HepG2 (cell line): ENCODE results near the gene NEURL1B. TPM values are rescaled to one million over a fixed set of nuclear protein-coding genes. Genes with fewer than 3 reads are reported as not detected.

ENCODE experiments used
- BATF2 ChIP-seq: sonication (generic); formaldehyde crosslinking; IDR thresholded peaks from 2 replicates; pipeline ENCODE4 v1.8.0; 2022; ENCODE audit warnings: mild to moderate bottlenecking, missing genetic modification reagents, moderate library complexity
- FOSL2 ChIP-seq: sonication (generic); formaldehyde crosslinking; IDR thresholded peaks from 2 replicates; pipeline ENCODE4 v1.4.0; 2020; ENCODE audit warnings: missing genetic modification reagents
- FOXK2 ChIP-seq: fragments of 450-650 bp; IDR thresholded peaks from 2 replicates; pipeline ENCODE4 v1.6.1; 2016
- KDM2A ChIP-seq: sonication (generic); formaldehyde crosslinking; IDR thresholded peaks from 2 replicates; pipeline ENCODE4 v1.4.0; 2020; ENCODE audit warnings: low read depth, missing genetic modification reagents, borderline replicate concordance
- RAD51 ChIP-seq: fragments of 450-650 bp; IDR thresholded peaks from 2 replicates; pipeline ENCODE4 v1.6.1; 2016; ENCODE audit warnings: borderline replicate concordance
- RBAK ChIP-seq: sonication (generic); formaldehyde crosslinking; IDR thresholded peaks from 2 replicates; pipeline ENCODE4 v1.5.1; 2020; ENCODE audit warnings: mild to moderate bottlenecking, missing genetic modification reagents
- SRSF9 ChIP-seq: fragments of 200-400 bp; formaldehyde crosslinking; IDR thresholded peaks from 2 replicates; pipeline ENCODE4 v1.6.1; 2018; ENCODE audit warnings: borderline replicate concordance, mild to moderate bottlenecking, low read depth, low read length; ENCODE audit not compliant: insufficient read depth, poor library complexity, severe bottlenecking
- ZFP91 ChIP-seq: sonication (generic); formaldehyde crosslinking; IDR thresholded peaks from 2 replicates; pipeline ENCODE4 v1.9.0; 2022; ENCODE audit warnings: missing genetic modification reagents, mild to moderate bottlenecking, borderline replicate concordance
- ZKSCAN8 ChIP-seq: IDR thresholded peaks from 2 replicates; pipeline ENCODE4 v1.6.1; 2016; ENCODE audit warnings: borderline replicate concordance, missing genetic modification reagents, missing compliant biosample characterization
- ZNF207 ChIP-seq: fragments of 450-650 bp; IDR thresholded peaks from 2 replicates; pipeline ENCODE4 v1.6.1; 2016; ENCODE audit warnings: antibody characterized with exemption, borderline replicate concordance
- ZNF331 ChIP-seq: sonication (generic); formaldehyde crosslinking; IDR thresholded peaks from 2 replicates; pipeline ENCODE4 v1.4.0; 2020; ENCODE audit warnings: missing genetic modification reagents
- ZNF501 ChIP-seq: sonication (generic); formaldehyde crosslinking; IDR thresholded peaks from 2 replicates; pipeline ENCODE4 v1.5.1; 2020; ENCODE audit warnings: mild to moderate bottlenecking, moderate library complexity, missing genetic modification reagents
- ZNF713 ChIP-seq: sonication (generic); formaldehyde crosslinking; IDR thresholded peaks from 2 replicates; pipeline ENCODE4 v1.4.0; 2020; ENCODE audit warnings: mild to moderate bottlenecking, missing genetic modification reagents
- ZNF75D ChIP-seq: sonication (generic); formaldehyde crosslinking; IDR thresholded peaks from 2 replicates; pipeline ENCODE4 v1.8.1; 2023; ENCODE audit warnings: missing genetic modification reagents, mild to moderate bottlenecking, borderline replicate concordance
- ZNF776 ChIP-seq: sonication (generic); formaldehyde crosslinking; IDR thresholded peaks from 2 replicates; pipeline ENCODE4 v1.4.0; 2020; ENCODE audit warnings: mild to moderate bottlenecking, missing genetic modification reagents
- polyA plus RNA-seq, 8 experiments: library from polyadenylated mRNA; depleted of rRNA in 3 of 8; stranded (reverse) in 7 of 8; unstranded in 1 of 8; fragments of >200 nt; fragmentation: Illumina TruSeq in 4 of 8; extraction: Trizol in 4 of 8; gene quantifications; 2 replicates each; pipeline versions ENCODE4 v1.2.1 to v1.2.3, GENCODE V29; 2011 to 2016; ENCODE audit warnings: low read depth in 4 of 8, missing spikeins in 1 of 8, mixed read lengths in 1 of 8; ENCODE audit not compliant: insufficient read depth in 1 of 8
- total RNA-seq, 5 experiments: library from RNA; depleted of rRNA; stranded (reverse); fragments of >200 nt; fragmentation: Illumina TruSeq; extraction: Trizol; gene quantifications; 2 replicates each; pipeline ENCODE4 v1.2.3, GENCODE V29; 2016; ENCODE audit warnings: low read depth in 1 of 5
- TF ChIP-seq, protein P1 (sequence below): sonication (generic); formaldehyde crosslinking; IDR thresholded peaks from 2 replicates; pipeline ENCODE4 v1.4.0; 2020; ENCODE audit warnings: missing genetic modification reagents, borderline replicate concordance
- TF ChIP-seq, protein P2 (sequence below): sonication (generic); formaldehyde crosslinking; IDR thresholded peaks from 2 replicates; pipeline ENCODE4 v1.8.1; 2023; ENCODE audit warnings: mild to moderate bottlenecking, missing genetic modification reagents, borderline replicate concordance
- TF ChIP-seq, protein P3 (sequence below): sonication (generic); formaldehyde crosslinking; IDR thresholded peaks from 2 replicates; pipeline ENCODE4 v1.4.0; 2020; ENCODE audit warnings: missing genetic modification reagents
- TF ChIP-seq, protein P4 (sequence below): sonication (generic); formaldehyde crosslinking; IDR thresholded peaks from 2 replicates; pipeline ENCODE4 v1.5.0; 2020; ENCODE audit warnings: missing genetic modification reagents, mild to moderate bottlenecking, borderline replicate concordance

NEURL1B gene
- total and polyA plus RNA-seq, 2 of the 13 experiments (the other 11 are each of a cell fraction or from before 2014, with no cell fraction given), result 0.09 to 0.13 TPM

DNA sequence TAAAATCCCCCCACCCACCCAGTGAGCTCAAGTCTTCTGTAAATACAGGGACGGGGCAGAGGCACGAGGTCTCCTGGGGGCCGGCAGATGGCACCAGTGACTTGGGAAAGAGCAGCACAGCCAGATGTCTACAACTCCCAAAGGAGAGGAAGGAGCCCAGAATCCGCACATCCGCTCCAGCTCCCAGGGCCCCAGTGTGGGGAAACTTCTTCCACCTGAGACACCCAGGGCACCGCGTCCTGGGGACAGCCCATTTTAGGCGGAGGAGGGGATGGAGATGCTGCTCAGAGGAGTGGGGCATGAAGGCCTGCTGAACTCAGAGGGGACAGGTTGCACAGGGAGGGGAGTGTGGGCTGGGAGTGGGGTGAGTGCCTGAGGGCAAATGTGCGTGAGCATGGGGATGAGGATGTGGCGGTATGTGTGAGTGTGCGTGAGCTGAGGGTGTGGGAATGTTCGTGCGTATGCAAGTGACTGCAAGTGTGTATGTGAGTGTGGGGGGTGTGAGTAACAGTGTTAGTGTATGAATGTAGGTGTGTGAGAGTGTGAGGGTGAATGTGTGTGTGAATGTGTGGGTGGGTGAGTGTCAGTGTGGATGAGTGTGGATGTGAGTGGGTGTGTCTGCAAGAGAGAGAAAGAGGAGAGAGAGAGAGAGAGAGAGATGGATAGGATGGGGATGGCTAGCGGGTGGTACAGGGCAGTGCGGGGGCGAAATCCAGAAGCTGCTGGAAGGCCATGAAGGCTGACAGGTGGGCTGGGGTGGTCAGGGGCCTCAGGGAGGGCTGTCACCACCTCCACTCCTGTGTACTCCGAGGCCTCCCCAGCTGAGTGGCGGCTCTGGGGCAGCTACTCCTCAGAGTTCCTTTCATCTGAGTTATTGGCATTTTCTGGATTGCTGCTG is 66.5 kb downstream of the NEURL1B start (continued):
- 0 out of 2 replicates have a peak, but pooled peaks have one; percentile 23 for TF ChIP-seq ZNF501
- TF ChIP-seq ZNF75D (CRISPR knock-in tag), result no peak
- TF ChIP-seq ZNF207, result no peak
- TF ChIP-seq ZNF331 (CRISPR knock-in tag), result no peak
- TF ChIP-seq BATF2 (CRISPR knock-in tag), result no peak
- TF ChIP-seq, protein P1, sequence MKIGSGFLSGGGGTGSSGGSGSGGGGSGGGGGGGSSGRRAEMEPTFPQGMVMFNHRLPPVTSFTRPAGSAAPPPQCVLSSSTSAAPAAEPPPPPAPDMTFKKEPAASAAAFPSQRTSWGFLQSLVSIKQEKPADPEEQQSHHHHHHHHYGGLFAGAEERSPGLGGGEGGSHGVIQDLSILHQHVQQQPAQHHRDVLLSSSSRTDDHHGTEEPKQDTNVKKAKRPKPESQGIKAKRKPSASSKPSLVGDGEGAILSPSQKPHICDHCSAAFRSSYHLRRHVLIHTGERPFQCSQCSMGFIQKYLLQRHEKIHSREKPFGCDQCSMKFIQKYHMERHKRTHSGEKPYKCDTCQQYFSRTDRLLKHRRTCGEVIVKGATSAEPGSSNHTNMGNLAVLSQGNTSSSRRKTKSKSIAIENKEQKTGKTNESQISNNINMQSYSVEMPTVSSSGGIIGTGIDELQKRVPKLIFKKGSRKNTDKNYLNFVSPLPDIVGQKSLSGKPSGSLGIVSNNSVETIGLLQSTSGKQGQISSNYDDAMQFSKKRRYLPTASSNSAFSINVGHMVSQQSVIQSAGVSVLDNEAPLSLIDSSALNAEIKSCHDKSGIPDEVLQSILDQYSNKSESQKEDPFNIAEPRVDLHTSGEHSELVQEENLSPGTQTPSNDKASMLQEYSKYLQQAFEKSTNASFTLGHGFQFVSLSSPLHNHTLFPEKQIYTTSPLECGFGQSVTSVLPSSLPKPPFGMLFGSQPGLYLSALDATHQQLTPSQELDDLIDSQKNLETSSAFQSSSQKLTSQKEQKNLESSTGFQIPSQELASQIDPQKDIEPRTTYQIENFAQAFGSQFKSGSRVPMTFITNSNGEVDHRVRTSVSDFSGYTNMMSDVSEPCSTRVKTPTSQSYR, result no peak
- no peak for TF ChIP-seq FOXK2
- no peak for TF ChIP-seq ZFP91 (CRISPR knock-in tag)
- TF ChIP-seq, protein P2, sequence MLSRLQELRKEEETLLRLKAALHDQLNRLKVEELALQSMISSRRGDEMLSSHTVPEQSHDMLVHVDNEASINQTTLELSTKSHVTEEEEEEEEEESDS (CRISPR knock-in tag), result no peak
- TF ChIP-seq, protein P3, sequence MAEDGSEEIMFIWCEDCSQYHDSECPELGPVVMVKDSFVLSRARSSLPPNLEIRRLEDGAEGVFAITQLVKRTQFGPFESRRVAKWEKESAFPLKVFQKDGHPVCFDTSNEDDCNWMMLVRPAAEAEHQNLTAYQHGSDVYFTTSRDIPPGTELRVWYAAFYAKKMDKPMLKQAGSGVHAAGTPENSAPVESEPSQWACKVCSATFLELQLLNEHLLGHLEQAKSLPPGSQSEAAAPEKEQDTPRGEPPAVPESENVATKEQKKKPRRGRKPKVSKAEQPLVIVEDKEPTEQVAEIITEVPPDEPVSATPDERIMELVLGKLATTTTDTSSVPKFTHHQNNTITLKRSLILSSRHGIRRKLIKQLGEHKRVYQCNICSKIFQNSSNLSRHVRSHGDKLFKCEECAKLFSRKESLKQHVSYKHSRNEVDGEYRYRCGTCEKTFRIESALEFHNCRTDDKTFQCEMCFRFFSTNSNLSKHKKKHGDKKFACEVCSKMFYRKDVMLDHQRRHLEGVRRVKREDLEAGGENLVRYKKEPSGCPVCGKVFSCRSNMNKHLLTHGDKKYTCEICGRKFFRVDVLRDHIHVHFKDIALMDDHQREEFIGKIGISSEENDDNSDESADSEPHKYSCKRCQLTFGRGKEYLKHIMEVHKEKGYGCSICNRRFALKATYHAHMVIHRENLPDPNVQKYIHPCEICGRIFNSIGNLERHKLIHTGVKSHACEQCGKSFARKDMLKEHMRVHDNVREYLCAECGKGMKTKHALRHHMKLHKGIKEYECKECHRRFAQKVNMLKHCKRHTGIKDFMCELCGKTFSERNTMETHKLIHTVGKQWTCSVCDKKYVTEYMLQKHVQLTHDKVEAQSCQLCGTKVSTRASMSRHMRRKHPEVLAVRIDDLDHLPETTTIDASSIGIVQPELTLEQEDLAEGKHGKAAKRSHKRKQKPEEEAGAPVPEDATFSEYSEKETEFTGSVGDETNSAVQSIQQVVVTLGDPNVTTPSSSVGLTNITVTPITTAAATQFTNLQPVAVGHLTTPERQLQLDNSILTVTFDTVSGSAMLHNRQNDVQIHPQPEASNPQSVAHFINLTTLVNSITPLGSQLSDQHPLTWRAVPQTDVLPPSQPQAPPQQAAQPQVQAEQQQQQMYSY (CRISPR knock-in tag), result no peak
- TF ChIP-seq, protein P4, sequence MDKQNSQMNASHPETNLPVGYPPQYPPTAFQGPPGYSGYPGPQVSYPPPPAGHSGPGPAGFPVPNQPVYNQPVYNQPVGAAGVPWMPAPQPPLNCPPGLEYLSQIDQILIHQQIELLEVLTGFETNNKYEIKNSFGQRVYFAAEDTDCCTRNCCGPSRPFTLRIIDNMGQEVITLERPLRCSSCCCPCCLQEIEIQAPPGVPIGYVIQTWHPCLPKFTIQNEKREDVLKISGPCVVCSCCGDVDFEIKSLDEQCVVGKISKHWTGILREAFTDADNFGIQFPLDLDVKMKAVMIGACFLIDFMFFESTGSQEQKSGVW (CRISPR knock-in tag), result no peak
- TF ChIP-seq FOSL2, result no peak
- TF ChIP-seq ZKSCAN8, result no peak
- TF ChIP-seq KDM2A, result no peak
- no peak for TF ChIP-seq RBAK (CRISPR knock-in tag)
- no peak for TF ChIP-seq SRSF9
- TF ChIP-seq RAD51, result no peak
- no peak for TF ChIP-seq ZNF713 (CRISPR knock-in tag)
- no peak for TF ChIP-seq ZNF776 (CRISPR knock-in tag)
